ENCODE measurements around the gene AKAP13.

DNA sequence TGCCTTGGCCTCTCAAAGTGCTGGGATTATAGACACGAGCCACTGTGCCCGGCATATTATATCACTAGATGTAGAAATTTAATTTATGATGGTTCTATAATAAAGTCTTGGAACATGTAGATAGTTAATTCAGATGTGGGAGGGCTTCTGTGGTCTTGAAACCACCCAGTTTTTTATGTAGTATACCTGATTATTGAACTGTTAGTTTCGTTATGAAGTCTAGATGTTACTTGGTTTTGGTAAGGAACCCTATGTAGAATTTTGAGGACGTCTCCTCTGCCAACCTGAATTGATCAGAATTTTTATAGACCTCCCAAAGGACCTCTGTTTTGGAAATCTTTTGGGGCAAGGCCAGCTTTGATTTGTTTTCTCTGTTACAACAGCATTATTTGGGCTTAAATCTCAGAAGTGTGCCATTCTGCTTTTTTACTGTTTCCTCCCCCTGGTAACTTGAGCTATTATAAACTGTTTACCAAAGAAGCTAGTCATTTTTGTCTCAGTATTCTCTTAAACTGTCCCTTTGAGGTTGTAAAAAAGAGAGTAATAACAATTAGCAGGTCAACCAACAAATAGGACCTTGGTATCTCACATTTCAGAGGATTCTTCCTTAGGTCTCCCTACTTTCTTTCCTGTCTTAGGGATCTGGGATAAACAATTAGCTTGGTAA, 20.8 kb downstream of the AKAP13 start:
- TF ChIP-seq, protein P1, sequence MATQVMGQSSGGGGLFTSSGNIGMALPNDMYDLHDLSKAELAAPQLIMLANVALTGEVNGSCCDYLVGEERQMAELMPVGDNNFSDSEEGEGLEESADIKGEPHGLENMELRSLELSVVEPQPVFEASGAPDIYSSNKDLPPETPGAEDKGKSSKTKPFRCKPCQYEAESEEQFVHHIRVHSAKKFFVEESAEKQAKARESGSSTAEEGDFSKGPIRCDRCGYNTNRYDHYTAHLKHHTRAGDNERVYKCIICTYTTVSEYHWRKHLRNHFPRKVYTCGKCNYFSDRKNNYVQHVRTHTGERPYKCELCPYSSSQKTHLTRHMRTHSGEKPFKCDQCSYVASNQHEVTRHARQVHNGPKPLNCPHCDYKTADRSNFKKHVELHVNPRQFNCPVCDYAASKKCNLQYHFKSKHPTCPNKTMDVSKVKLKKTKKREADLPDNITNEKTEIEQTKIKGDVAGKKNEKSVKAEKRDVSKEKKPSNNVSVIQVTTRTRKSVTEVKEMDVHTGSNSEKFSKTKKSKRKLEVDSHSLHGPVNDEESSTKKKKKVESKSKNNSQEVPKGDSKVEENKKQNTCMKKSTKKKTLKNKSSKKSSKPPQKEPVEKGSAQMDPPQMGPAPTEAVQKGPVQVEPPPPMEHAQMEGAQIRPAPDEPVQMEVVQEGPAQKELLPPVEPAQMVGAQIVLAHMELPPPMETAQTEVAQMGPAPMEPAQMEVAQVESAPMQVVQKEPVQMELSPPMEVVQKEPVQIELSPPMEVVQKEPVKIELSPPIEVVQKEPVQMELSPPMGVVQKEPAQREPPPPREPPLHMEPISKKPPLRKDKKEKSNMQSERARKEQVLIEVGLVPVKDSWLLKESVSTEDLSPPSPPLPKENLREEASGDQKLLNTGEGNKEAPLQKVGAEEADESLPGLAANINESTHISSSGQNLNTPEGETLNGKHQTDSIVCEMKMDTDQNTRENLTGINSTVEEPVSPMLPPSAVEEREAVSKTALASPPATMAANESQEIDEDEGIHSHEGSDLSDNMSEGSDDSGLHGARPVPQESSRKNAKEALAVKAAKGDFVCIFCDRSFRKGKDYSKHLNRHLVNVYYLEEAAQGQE (IDR thresholded peaks at IDR 0.05), result no peak
- TF ChIP-seq, protein P2, sequence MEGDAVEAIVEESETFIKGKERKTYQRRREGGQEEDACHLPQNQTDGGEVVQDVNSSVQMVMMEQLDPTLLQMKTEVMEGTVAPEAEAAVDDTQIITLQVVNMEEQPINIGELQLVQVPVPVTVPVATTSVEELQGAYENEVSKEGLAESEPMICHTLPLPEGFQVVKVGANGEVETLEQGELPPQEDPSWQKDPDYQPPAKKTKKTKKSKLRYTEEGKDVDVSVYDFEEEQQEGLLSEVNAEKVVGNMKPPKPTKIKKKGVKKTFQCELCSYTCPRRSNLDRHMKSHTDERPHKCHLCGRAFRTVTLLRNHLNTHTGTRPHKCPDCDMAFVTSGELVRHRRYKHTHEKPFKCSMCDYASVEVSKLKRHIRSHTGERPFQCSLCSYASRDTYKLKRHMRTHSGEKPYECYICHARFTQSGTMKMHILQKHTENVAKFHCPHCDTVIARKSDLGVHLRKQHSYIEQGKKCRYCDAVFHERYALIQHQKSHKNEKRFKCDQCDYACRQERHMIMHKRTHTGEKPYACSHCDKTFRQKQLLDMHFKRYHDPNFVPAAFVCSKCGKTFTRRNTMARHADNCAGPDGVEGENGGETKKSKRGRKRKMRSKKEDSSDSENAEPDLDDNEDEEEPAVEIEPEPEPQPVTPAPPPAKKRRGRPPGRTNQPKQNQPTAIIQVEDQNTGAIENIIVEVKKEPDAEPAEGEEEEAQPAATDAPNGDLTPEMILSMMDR (IDR thresholded peaks at IDR 0.05), result no peak
- TF ChIP-seq, protein P3, sequence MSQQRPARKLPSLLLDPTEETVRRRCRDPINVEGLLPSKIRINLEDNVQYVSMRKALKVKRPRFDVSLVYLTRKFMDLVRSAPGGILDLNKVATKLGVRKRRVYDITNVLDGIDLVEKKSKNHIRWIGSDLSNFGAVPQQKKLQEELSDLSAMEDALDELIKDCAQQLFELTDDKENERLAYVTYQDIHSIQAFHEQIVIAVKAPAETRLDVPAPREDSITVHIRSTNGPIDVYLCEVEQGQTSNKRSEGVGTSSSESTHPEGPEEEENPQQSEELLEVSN (IDR thresholded peaks at IDR 0.05; ENCODE audit: borderline replicate concordance, low read depth), result no peak
- TF ChIP-seq POLR2A (IDR thresholded peaks at IDR 0.05; ENCODE audit: low read length) (no peak), HDAC2 (IDR thresholded peaks at IDR 0.05) (no peak), JUN (IDR thresholded peaks at IDR 0.05) (no peak), KDM5A (IDR thresholded peaks at IDR 0.05) (no peak)
